HG03354 (cell line): ENCODE measurements around the gene RECQL.
A peak's percentile ranks its signal among the peaks of the same experiment; 100 is the strongest.

ENCODE experiments used
- ATAC-seq: cut with Tn5 transposase; IDR thresholded peaks from one replicate; pipeline ENCODE4 v1.9.1; 2021; ENCODE audit warnings: mild to moderate bottlenecking; ENCODE audit not compliant: unreplicated experiment, poor library complexity, severe bottlenecking

The RECQL gene, protein sequence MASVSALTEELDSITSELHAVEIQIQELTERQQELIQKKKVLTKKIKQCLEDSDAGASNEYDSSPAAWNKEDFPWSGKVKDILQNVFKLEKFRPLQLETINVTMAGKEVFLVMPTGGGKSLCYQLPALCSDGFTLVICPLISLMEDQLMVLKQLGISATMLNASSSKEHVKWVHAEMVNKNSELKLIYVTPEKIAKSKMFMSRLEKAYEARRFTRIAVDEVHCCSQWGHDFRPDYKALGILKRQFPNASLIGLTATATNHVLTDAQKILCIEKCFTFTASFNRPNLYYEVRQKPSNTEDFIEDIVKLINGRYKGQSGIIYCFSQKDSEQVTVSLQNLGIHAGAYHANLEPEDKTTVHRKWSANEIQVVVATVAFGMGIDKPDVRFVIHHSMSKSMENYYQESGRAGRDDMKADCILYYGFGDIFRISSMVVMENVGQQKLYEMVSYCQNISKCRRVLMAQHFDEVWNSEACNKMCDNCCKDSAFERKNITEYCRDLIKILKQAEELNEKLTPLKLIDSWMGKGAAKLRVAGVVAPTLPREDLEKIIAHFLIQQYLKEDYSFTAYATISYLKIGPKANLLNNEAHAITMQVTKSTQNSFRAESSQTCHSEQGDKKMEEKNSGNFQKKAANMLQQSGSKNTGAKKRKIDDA

GRCh38 chr12:21501258-21502163 is at the start of gene RECQL, which contains the start of gene GOLT1B:
RECQL (minus strand) TSS chr12:21501635; CDS start chr12:21499570, 2,065 bp downstream.
GOLT1B (plus strand) TSS chr12:21501789; CDS start chr12:21501924, 135 bp downstream.
- peak; percentile 98 for ATAC-seq

DNA sequence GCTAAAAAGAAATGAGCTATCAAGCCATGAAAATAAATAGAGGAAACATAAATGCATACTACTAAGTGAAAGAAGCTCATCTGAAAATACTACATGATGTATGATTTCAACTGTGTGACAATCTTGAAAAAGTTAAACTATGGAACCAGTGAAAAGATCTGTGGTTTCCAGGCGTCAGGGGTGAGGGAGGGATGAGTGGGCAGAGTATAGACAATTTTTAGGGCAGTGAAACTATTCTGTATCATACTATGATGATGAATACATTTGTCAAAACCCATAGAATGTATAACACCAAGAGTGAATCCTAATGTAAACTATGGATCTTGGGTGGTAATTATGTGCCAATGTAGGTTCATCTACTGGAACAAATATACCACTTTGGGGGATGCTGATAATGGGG is 46.0 kb upstream of the RECQL start:
- no peak for ATAC-seq

- ATAC-seq, result no peak
Measured at GRCh38 chr12:21546716-21547115, 45.3 kb upstream of the RECQL start.

DNA sequence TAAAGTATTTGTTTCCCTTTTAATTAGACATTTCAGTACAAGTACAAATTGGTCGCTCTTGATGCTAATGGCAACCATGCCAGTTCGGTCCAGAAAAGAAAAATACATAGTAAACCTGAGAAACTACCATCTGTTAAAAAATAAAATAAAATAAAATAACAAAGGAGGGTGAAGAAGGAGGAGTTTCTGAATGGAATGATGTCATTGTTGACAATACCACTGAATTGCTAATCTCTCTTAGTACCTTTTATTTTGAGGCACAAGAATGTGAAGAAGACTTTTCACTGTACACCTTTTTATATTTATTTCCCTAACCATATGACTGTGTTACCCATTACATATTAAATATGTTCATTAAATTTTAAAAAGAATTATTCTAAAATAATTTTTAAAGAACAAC is 44.1 kb upstream of the RECQL start:
- no peak for ATAC-seq

DNA sequence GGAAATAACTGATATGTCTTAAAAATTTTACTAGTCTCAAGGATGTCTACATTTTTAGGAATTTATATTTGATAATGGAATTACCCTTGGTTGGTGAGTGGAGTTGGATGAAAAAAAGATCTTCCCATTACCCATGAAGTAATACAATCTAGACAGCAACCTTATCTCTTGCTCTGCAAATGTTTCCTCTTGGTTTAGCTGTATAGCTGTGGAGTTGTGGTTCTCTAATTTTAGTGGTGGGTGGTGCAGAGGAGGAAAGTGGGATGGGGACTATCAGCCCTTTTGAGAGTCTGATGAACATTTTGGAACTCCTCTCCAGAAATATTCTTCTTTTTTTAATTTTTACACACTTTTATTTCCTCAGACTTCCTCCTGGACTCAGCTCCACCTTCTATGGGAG is 41.7 kb upstream of the RECQL start:
- no peak for ATAC-seq

DNA sequence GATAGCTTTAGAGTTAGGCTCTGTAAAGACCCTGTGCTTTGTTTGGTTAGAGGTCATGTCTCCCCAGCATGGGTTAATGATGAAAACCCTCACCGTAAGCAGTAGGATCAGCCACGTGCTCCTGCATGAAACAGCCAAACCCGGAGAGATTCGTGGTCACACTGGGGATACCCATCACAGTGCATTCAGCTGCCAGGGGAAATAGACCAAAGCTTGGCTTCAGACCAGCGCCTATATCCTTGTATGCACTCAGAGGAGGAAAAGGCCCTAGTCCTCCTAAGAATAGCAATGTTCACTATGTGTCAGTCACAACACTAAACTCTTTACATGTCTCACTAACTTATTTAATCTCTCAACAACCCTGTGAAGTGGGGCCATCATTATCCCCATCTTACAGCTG is 41.0 kb upstream of the RECQL start:
- ATAC-seq, result no peak

DNA sequence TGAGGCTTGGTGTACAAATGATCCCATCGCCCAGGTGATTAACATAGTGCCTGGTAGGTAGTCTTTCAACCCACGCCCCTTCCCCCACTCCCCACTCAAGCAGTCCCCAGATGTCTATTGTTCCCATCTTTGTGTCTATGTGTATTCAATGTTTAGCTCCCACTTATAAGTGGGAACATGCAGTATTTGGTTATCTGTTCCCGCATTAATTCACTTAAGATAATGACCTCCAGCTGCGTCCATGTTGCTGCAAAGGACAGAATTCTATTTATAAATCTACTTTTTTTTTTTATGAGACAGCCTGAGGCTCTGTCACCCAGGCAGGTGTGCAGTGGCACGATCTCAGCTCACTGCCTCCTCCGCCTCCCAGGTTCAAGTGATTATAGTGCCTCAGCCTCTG is 40.3 kb upstream of the RECQL start:
- ATAC-seq, result no peak

- peak; percentile 42 for ATAC-seq
Measured at GRCh38 chr12:21539797-21540196, 38.4 kb upstream of the RECQL start.

DNA sequence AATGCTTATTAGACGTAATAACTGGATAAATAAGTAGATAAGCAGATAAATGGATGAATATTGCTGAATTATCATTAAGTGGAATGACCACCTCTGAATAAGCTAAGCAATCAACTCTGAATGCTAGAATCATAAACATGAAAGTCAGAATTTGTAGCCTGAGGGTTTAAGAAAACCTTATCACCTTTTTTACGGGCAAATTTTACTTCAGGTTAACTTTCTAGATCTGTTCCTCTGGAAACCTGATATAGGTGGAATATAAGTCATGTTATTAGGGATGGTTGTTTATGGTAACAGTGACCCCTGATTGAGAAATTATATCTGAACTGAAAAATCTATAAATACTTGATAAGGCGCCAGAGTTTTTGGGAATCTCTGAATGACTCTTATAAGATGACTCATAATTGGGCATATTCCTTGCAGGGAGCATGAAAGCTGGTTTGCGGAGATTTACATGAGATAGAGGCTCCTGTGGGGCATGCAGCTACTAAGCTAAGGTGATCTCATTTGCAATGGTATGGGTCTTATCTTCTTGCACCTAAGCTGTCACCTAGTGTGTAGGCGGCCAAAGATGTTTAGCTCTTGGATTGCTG is 36.7 kb upstream of the RECQL start:
- no peak for ATAC-seq

- ATAC-seq, result no peak
Measured at GRCh38 chr12:21529456-21529855, 28.0 kb upstream of the RECQL start.

- no peak for ATAC-seq
Measured at GRCh38 chr12:21528953-21529352, 27.5 kb upstream of the RECQL start.

DNA sequence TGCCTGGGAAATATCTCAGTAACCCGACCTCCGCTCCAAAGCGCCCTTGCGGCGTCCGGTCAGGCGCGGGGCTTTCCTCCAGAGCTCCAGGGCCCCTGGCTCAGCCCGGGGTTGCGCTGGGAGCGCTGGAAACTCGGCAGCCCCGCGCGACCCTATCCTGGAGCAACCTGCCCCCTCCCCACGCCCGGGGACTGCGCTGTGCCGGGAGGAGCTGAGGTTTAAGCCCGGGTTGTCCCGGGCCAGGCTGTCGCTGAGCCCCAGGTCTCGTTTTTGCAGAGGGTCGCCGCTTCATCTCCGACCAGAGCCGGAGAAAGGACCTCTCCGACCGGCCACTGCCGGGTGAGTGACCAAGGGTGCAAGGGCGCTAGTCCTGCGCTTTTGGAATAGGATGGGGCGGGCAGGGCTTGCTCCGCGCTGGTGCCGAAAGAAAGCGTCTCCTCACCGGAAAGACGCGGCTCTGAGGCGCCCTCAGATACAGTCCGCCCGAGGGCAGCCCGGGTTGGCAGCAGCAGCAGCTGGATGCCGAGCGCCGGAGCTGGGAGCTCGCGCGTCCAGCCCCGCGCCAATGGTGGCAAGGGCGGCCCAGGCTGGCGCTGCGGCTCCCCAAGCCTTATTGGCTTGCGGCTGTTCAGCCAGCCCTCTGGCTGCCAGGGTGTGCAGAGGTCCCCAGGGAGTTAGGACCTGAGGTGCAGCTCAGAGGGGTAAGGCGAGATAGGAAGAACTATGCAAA is 26.2 kb upstream of the RECQL start:
- peak; percentile 89 for ATAC-seq

DNA sequence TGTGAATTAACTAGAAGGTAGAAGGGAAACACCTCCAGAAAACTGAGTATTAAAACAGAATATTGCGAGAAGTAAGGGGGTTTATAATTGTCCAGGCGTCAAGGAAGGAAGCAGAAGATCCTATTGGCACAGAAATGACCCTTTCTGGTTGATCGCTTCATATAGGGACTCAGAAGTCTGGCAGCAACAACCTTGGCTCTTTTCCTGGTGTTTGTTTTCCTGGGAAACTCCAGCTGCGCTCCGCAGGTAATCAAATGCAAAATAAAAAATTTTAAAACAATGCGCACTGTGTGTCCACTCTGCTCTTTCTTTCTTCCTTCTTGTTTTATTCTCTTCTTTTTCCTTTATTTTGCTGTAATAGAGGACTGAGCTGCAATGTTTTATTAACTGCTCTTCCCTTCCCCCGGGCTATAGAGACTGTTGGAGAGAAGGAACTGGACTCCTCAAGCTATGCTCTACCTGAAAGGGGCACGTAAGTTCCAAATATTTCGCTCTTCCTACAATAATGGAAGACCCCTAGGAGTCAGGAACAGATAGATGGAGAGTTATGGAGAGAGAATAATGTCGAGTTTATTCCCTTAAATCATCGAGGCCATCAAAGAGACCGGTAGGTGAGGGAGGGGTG is 25.4 kb upstream of the RECQL start:
- ATAC-seq, result no peak

GRCh38 chr12:21526053-21526452 is 24.6 kb upstream of the RECQL start, which contains the start of gene SPX:
SPX (plus strand) TSS chr12:21526296; CDS start chr12:21526473, 177 bp downstream.
- ATAC-seq, result no peak

DNA sequence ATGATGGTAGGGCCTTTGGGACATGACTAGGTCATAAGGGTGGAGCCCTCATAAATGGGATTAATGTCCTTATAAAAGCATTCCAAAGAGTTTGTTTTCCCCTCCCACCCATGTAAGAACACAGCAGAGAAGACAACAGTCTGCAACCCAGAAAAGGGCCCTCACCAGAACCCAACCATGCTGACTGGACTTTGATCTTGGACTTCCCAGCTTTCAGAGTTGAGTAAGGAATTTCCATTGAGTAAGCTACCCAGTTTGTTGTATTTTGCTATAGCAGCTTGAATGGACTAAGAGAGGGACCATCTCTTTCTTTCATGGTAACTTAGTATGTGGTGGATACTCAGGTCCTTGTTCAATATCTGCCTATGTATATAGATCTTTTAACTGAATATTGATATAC is 21.7 kb upstream of the RECQL start:
- ATAC-seq, result no peak

- ATAC-seq, result no peak
Measured at GRCh38 chr12:21521541-21521940, 20.1 kb upstream of the RECQL start.

DNA sequence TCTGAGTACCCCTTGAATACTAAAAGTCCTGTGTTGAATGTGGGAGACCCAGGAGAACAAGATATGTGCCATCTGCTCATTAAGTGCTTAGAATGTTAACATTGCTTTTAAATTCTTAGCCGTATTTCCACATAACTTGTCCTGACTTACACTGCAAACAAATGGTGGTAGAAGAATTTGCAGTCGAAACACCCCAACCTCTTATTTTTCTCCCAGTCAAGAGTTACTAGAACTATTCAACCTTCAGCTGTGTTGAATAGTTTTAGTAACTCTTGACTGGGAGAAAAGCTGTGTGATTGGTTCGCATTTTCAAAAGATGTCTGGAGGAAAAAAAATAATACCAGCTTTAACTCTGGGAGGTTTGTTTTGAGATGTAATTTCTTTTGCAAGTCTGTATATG is 17.0 kb upstream of the RECQL start:
- no peak for ATAC-seq

DNA sequence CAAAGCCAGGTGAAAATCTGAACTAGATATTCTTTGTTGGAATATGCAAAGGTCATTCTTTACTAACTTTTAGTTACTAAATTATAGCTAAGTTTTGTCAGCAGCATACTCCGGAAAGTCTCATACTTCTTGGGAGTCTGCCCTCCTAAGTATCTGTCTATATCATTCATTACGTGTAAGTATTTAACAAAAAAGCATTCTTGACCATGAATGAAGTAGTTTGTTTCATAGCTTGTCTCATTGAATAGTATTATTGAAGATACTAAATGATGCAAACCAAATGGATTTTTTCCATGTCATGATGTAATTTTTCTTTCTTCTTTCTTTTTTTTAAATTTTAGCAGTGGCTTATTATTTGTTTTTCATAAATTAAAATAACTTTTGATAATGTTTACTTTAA is 14.8 kb upstream of the RECQL start:
- ATAC-seq, result no peak

- peak; percentile 94 for ATAC-seq
Measured at GRCh38 chr12:21509768-21510167, 8.3 kb upstream of the RECQL start.
